Endodermal cell (in vitro differentiated cells): ENCODE results near the gene RNF227. TPM values are rescaled to one million over a fixed set of nuclear protein-coding genes. Genes with fewer than 3 reads are reported as not detected.

Source experiments
- DNase-seq: peaks from one replicate; pipeline ENCODE4 v3.0.0-alpha.2; 2017
- H3K27ac ChIP-seq: 2 replicates; pipeline ENCODE4 v1.5.1; 2013; ENCODE audit warnings: mild to moderate bottlenecking, low read depth, low read length, moderate library complexity
- H3K27me3 ChIP-seq: 2 replicates; pipeline ENCODE4 v1.6.1; 2013; ENCODE audit warnings: mild to moderate bottlenecking, low read length, moderate library complexity; ENCODE audit not compliant: insufficient read depth, control insufficient read depth, poor library complexity, severe bottlenecking
- H3K36me3 ChIP-seq: 2 replicates; pipeline ENCODE4 v1.7.0; 2013; ENCODE audit warnings: mild to moderate bottlenecking, low read length, moderate library complexity; ENCODE audit not compliant: control insufficient read depth, insufficient read depth
- H3K4me1 ChIP-seq: one replicate; pipeline ENCODE4 v1.7.0; 2013; ENCODE audit warnings: low read length; ENCODE audit not compliant: control insufficient read depth, insufficient read depth
- H3K4me3 ChIP-seq: 2 replicates; pipeline ENCODE4 v1.5.1; 2013; ENCODE audit warnings: mild to moderate bottlenecking, low read length, moderate library complexity
- H3K9ac ChIP-seq: 2 replicates; pipeline ENCODE4 v1.6.1; 2013; ENCODE audit warnings: mild to moderate bottlenecking, low read length, moderate library complexity; ENCODE audit not compliant: poor library complexity, severe bottlenecking; ENCODE audit errors: extremely low read depth
- H3K9me3 ChIP-seq: 2 replicates; pipeline ENCODE4 v1.6.1; 2013; ENCODE audit warnings: mild to moderate bottlenecking, low read length, moderate library complexity; ENCODE audit not compliant: control insufficient read depth
- H3K27ac Mint-ChIP-seq: 2 replicates; pipeline ENCODE4 v1.8.0; 2020; ENCODE audit warnings: mixed read lengths
- H3K27me3 Mint-ChIP-seq: 2 replicates; pipeline ENCODE4 v1.8.0; 2021; ENCODE audit warnings: mild to moderate bottlenecking, mixed read lengths; ENCODE audit not compliant: insufficient read depth
- H3K36me3 Mint-ChIP-seq: 2 replicates; pipeline ENCODE4 v1.8.0; 2020; ENCODE audit warnings: low read depth, mixed read lengths
- H3K4me1 Mint-ChIP-seq: 2 replicates; pipeline ENCODE4 v1.8.0; 2020; ENCODE audit warnings: mixed read lengths
- H3K4me3 Mint-ChIP-seq: 2 replicates; pipeline ENCODE4 v1.8.0; 2020; ENCODE audit warnings: mild to moderate bottlenecking, moderate library complexity, mixed read lengths
- H3K9me3 Mint-ChIP-seq: 2 replicates; pipeline ENCODE4 v1.8.0; 2020; ENCODE audit warnings: mild to moderate bottlenecking, mixed read lengths
- CTCF ChIP-seq: fragments of 200-600 bp; sonication (generic); conservative IDR thresholded peaks from 2 replicates; pipeline ENCODE4 v1.5.0; 2021; ENCODE audit warnings: antibody characterized with exemption, mild to moderate bottlenecking
- WGBS, 2 experiments: methylation state at CpG; one replicate each; pipeline versions ENCODE4 v1.1.5 to v1.1.7; 2013; ENCODE audit warnings: missing lambda C conversion rate in 2 of 2, mixed read lengths in 1 of 2; ENCODE audit not compliant: insufficient coverage in 1 of 2, insufficient read length in 1 of 2; 5-methylcytosine and 5-hydroxymethylcytosine counted together
- total RNA-seq, 2 donors: library from RNA; stranded (reverse); fragmentation: NEBNext Ultra II Directional in 1 of 2; extraction: Animal tissue kit (Norgen Biotek cat#: 25700) in 1 of 2; gene quantifications; 2 replicates in 1 of 2; 3 replicates in 1 of 2; pipeline ENCODE4 v1.2.1, GENCODE V29; 2021

RNF227 gene
- total RNA-seq, 2 donors from 2014 or later, result 1.1 to 1.6 TPM

GRCh38 chr17:7888184-7888920 lies 27.7 kb downstream of the RNF227 start, which contains the start of gene CHD3:
Gene CHD3 (plus strand): TSS chr17:7888789. CDS start chr17:7889001, 212 bp downstream.
- no peaks in the 10 kb centered on the region for H3K9me3 Mint-ChIP-seq
- H3K27me3 Mint-ChIP-seq, result peaks cover 8% of the 10 kb centered on the region
- Histone ChIP-seq H3K27ac (peak within 1 kb of the TSS; percentile 90), H3K9me3 (no peaks in the 10 kb centered on the region), H3K4me1 (peaks cover 9% of the 10 kb centered on the region), H3K27me3 (no peaks in the 10 kb centered on the region), H3K4me3 (peak within 1 kb of the TSS; percentile 81), H3K9ac (peak within 1 kb of the TSS; percentile 44), H3K36me3 (peaks cover 24% of the 10 kb centered on the region)
- H3K4me1 Mint-ChIP-seq, result peaks cover 4% of the 10 kb centered on the region
- TF ChIP-seq CTCF, result no peak
- H3K4me3 Mint-ChIP-seq, result no peak within 1 kb of the TSS
- peaks cover 17% of the 10 kb centered on the region for H3K36me3 Mint-ChIP-seq
- DNase-seq, result no peak
- WGBS, 2 experiments, result 64 to 81% methylated on average over 5 to 18 of the region's 18 CpGs
- no peak within 1 kb of the TSS for H3K27ac Mint-ChIP-seq

GRCh38 chr17:7887482-7888183 lies 28.5 kb downstream of the RNF227 start:
- H3K36me3 ChIP-seq, result peaks cover 26% of the 10 kb centered on the region
- Mint-ChIP-seq H3K27ac (no peak overlapping the region), H3K4me3 (no peak overlapping the region), H3K27me3 (peaks cover 8% of the 10 kb centered on the region), H3K4me1 (peaks cover 4% of the 10 kb centered on the region), H3K36me3 (peaks cover 16% of the 10 kb centered on the region), H3K9me3 (no peaks in the 10 kb centered on the region)
- peak overlapping the region; percentile 81 for H3K4me3 ChIP-seq
- H3K4me1 ChIP-seq, result peaks cover 9% of the 10 kb centered on the region
- WGBS, 2 experiments, result 7 to 20% methylated on average over 7 to 34 of the region's 35 CpGs
- no peaks in the 10 kb centered on the region for H3K27me3 ChIP-seq
- no peaks in the 10 kb centered on the region for H3K9me3 ChIP-seq
- DNase-seq, result peak; percentile 94
- TF ChIP-seq CTCF, result no peak
- peak overlapping the region; percentile 44 for H3K9ac ChIP-seq
- H3K27ac ChIP-seq, result peak overlapping the region; percentile 93

GRCh38 chr17:7887038-7887481 lies 29.0 kb downstream of the RNF227 start:
- H3K4me1 Mint-ChIP-seq, result peaks cover 4% of the 10 kb centered on the region
- H3K27me3 ChIP-seq, result no peaks in the 10 kb centered on the region
- H3K27me3 Mint-ChIP-seq, result peaks cover 8% of the 10 kb centered on the region
- H3K9me3 Mint-ChIP-seq, result no peaks in the 10 kb centered on the region
- no peak overlapping the region for H3K4me3 Mint-ChIP-seq
- H3K9me3 ChIP-seq, result no peaks in the 10 kb centered on the region
- peaks cover 9% of the 10 kb centered on the region for H3K4me1 ChIP-seq
- peak overlapping the region; percentile 93 for H3K27ac ChIP-seq
- WGBS, 2 experiments, result 15 to 18% methylated on average over 3 to 5 of the region's 8 CpGs
- no peak overlapping the region for H3K27ac Mint-ChIP-seq
- peaks cover 27% of the 10 kb centered on the region for H3K36me3 ChIP-seq
- H3K36me3 Mint-ChIP-seq, result peaks cover 15% of the 10 kb centered on the region
- DNase-seq, result no peak
- TF ChIP-seq CTCF, result no peak
- peak overlapping the region; percentile 81 for H3K4me3 ChIP-seq
- H3K9ac ChIP-seq, result peak overlapping the region; percentile 41
